Ishikawa (cell line): ENCODE data around the gene IKZF3.

ENCODE experiments used
- CEBPB ChIP-seq: IDR thresholded peaks from 2 replicates; pipeline ENCODE4 v1.6.1; 2012
- EP300 ChIP-seq: IDR thresholded peaks from 2 replicates; pipeline ENCODE4 v1.6.1; 2012; ENCODE audit warnings: borderline replicate concordance
- FOXM1 ChIP-seq: IDR thresholded peaks from 2 replicates; pipeline ENCODE4 v1.6.1; 2012; ENCODE audit warnings: low read depth, borderline replicate concordance
- RAD21 ChIP-seq: IDR thresholded peaks from 2 replicates; pipeline ENCODE4 v1.6.1; 2012; ENCODE audit warnings: low read depth
- TAF1 ChIP-seq: IDR thresholded peaks from 2 replicates; pipeline ENCODE4 v1.6.1; 2012; ENCODE audit warnings: low read depth, mild to moderate bottlenecking
- TCF12 ChIP-seq: IDR thresholded peaks from 2 replicates; pipeline ENCODE4 v1.6.1; 2012; ENCODE audit warnings: low read depth
- TEAD4 ChIP-seq: IDR thresholded peaks from 2 replicates; pipeline ENCODE4 v1.6.1; 2012
- YY1 ChIP-seq: IDR thresholded peaks from 2 replicates; pipeline ENCODE4 v1.6.1; 2012; ENCODE audit warnings: low read depth
- ZBTB7A ChIP-seq: IDR thresholded peaks from 2 replicates; pipeline ENCODE4 v1.6.1; 2012; ENCODE audit warnings: low read depth
- TF ChIP-seq, protein P1 (sequence below): IDR thresholded peaks from 2 replicates; pipeline ENCODE4 v1.6.1; 2012; ENCODE audit warnings: low read depth, mild to moderate bottlenecking
- TF ChIP-seq, protein P2 (sequence below): IDR thresholded peaks from 2 replicates; pipeline ENCODE4 v1.6.1; 2012

IKZF3 gene

DNA sequence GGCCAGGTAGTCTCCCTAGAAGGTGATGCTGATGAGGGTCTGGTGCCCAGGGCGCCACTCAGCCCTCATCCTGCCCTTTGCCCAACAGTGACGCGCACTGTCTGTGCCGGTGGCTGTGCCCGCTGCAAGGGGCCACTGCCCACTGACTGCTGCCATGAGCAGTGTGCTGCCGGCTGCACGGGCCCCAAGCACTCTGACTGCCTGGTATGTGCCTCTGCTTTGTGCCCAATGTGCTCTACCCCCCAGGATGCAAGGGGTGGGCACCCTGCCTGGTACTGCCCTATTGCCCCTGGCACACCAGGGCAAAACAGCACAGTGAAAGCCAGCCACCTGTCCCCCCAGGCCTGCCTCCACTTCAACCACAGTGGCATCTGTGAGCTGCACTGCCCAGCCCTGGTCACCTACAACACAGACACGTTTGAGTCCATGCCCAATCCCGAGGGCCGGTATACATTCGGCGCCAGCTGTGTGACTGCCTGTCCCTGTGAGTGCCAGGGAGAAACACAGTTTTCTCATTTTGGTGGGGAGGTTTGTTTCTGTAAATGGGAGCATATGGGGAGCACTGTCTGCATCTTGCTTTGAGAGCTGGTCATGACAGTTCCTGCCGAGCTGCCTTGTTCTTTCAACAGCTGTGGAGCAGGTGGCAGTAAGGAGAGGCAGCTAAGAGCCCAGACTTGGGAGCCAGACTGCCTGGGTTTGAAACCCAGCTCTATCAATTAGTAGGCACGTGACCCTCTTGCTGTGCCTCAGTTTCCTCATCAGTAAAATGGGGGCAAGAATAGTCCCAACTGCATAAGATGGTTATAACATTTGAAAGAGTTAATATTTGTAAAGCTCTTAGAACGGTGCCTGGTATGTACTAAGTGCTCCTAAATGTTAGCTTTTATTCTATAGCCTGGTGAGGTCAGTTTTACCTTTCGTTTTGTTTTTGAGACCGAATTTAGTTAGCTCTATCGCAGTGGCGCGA lies 153.8 kb downstream of the IKZF3 start:
- TF ChIP-seq EP300 (no peak), FOXM1 (no peak), ZBTB7A (no peak), CEBPB (no peak), TEAD4 (no peak), RAD21 (no peak), YY1 (no peak), TCF12 (no peak), TAF1 (no peak)
- TF ChIP-seq, protein P1, sequence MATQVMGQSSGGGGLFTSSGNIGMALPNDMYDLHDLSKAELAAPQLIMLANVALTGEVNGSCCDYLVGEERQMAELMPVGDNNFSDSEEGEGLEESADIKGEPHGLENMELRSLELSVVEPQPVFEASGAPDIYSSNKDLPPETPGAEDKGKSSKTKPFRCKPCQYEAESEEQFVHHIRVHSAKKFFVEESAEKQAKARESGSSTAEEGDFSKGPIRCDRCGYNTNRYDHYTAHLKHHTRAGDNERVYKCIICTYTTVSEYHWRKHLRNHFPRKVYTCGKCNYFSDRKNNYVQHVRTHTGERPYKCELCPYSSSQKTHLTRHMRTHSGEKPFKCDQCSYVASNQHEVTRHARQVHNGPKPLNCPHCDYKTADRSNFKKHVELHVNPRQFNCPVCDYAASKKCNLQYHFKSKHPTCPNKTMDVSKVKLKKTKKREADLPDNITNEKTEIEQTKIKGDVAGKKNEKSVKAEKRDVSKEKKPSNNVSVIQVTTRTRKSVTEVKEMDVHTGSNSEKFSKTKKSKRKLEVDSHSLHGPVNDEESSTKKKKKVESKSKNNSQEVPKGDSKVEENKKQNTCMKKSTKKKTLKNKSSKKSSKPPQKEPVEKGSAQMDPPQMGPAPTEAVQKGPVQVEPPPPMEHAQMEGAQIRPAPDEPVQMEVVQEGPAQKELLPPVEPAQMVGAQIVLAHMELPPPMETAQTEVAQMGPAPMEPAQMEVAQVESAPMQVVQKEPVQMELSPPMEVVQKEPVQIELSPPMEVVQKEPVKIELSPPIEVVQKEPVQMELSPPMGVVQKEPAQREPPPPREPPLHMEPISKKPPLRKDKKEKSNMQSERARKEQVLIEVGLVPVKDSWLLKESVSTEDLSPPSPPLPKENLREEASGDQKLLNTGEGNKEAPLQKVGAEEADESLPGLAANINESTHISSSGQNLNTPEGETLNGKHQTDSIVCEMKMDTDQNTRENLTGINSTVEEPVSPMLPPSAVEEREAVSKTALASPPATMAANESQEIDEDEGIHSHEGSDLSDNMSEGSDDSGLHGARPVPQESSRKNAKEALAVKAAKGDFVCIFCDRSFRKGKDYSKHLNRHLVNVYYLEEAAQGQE = no peak
- TF ChIP-seq, protein P2, sequence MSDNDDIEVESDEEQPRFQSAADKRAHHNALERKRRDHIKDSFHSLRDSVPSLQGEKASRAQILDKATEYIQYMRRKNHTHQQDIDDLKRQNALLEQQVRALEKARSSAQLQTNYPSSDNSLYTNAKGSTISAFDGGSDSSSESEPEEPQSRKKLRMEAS = no peak

DNA sequence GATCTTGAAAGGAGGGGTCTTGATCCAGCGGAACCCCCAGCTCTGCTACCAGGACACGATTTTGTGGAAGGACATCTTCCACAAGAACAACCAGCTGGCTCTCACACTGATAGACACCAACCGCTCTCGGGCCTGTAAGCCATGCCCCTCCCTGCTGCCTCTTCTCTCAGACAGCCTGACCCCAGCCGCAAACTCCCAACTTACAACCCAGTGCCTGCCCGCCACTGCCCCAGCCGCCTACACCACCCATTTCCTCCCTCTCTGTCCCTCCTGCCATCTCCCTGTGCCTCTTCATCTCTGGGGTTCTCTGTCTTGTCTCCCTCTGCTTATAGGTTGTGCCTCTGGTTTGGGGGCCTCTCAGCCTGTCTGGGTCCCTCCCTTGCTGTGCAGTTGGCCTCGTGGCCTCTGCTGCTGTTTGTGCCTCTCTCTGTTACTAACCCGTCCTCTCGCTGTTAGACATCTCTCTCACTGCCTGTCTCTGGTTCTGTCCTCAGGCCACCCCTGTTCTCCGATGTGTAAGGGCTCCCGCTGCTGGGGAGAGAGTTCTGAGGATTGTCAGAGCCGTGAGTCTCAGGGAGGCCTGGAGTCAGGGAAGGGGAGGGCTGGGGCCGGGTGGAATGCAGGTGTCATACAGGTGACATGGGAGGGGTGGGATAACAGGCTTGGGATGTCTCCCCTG lies 154.7 kb downstream of the IKZF3 start:
- TF ChIP-seq, protein P2 = no peak
- no peak for TF ChIP-seq TCF12
